Measurements from ENCODE around the gene CFAP100. TPM values are rescaled to one million over a fixed set of nuclear protein-coding genes. Genes with fewer than 3 reads are reported as not detected.

CFAP100 gene
- total RNA-seq, 1 experiment from 2014 or later = not detected

DNA sequence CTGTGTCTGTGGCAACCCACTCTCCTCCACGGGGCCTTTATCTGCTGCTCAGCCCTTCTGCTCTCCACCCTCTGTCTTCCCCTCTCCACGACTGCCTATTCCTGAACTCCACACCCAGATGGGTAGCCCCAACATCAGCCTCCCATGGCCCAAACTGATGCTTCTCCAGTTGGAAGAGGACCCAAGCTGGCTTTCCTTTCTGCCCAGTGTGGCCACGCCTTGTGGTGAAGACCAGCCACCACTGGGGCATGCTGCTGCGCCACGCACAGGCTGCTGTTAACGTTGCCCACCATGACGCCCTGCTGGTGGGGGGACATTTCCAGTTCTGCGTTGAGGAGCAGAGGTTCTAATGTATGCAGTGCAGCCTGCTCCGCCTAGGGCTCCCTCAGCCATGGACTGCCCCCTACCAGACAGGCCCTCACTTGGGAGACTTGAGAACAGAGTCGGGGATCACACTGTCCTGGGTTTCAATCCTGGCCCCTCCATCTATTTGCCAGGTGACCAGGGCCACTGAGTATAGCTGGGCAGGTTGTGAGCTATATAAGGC, 26.9 kb downstream of the CFAP100 start:
- DNase-seq (ENCODE audit: low read depth) = no peak

DNA sequence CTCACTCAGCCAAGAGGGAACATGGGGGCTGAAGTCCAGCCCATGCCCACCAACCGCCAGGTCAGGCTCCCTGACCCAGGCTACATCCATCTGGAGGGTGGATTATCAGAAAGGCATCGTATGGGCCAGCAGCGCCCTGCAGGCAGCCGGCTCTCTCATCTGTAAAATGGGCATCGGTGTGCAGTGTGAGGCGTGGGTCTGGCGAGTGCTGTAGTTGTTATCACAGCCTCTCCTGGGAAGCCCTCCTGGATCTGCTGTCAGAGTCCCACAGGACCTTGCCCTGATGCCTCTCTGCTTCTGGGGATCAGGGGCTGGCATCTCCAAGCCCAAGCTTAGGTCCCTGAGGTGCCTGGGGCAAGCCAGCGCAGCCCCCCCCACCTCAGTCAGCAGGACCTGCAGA, 27.4 kb downstream of the CFAP100 start:
- DNase-seq (ENCODE audit: low read depth) = no peak

DNA sequence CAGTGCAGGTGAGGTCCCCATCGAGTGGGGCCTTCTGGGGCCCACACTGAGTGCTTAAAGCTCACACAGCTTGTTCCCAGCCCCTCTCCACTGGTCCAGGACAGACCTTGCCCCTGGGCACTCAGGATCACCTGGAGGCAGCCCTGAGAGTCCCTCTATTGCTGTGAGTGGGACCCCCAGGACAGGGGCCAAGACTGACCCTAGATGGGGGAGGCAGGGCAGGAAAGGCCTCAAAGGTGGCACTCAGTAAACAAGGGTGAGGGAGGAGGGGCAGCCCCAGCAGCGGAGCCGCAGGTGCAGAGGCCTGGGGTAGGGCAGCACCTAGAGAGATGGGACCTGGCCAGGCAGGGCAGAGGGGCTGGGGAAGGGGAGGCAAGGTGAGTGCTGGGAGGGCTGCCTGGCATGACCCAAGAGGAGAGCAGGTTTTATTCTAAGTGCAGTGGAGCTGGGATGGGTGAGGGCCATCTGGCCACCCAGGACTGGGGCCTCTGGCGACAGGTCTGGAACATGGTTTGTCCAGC, 27.9 kb downstream of the CFAP100 start:
- DNase-seq (ENCODE audit: low read depth) = no peak

DNA sequence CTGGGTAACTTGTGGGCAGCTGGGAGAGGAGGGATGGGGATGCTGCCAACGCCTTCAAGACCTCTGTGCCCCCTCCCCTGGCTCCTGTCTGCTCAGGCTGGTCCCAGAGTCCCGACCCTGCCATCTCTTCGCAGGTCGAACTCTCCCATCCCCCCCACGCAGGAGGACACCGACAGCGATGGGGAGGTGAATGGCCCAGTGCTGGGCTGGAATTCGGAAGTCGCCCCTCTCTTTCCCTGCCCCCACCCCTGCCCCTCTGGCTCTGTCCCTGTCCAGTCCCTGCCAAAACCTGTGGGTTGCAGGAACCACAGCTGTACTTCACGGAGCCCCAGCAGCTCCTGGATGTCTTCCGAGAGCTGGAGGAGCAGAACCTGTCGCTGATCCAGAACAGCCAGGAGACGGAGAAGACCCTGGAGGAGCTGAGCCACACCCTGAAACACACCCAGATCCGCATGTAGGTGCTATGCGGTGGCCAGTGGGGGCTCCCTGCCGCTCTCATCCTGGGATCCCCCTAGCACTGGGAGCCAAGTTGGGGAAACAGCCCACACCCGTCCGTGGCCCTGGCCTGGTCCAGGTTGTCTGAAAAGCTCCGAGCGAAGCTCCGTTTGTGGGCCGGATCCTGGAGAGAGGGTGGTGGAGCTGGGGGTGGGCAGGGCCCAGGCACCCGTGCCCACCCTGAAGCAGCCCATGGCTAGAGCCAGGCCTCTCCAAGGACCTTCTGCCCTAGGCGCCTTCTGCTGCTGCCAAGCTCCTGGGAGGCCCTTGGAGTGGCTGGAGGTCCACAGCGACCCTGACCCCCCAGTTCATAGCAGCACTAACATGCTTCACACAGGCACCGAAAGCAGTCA, 28.7 kb downstream of the CFAP100 start:
- DNase-seq (ENCODE audit: low read depth) = no peak

DNA sequence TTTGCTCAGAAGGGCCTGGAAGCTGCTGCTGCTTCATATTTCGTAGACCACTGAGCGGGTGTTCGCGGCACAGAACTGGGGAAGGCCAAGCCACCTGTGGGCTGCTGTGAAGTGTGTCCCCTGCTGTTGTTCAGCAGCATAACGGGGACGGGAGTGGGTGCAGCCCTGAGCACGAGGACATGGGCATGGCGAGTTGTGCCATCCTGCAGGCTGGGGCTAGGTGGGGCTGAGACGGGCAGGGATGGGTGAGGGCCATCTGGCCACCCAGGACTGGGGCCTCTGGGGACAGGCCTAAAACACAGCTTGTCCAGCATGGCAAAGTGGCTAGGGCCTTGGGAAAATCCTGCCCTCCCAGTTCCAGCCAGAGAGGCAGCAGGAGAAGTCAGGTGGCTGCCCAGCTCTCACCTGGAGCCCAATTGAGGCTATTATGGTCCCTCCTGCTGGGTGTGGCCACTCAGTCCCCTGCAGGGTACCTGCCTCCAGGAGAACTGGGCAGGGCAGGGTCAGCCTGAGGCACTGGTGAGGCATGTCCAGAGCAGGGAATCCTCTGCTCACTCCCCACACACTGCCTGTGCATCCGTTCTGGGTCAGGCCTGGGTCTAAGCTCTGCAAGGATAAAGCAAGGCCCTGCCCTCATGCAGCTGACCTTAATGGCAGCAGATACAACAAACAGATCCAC, 29.5 kb downstream of the CFAP100 start:
- no peak for DNase-seq (ENCODE audit: low read depth)

DNA sequence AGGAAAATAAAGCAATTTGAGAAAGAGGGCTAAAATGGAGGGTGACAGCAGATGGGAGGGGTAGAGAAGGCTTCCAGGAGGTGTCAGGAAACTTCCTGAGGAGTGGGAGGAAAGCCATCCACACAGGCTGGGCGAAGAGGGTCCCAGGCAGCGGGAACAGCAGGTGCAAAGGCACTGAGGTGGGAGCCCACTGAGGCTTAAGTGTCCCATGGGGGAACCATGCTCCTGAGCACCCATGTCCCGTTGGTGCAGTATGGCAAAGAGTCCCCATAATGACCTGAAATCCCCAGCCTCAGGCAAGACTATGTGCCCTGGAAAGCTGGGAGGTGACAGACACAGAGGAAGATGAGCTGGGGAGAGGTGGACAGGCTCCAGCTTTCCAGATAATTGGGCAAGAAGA, 30.0 kb downstream of the CFAP100 start:
- no peak for DNase-seq (ENCODE audit: low read depth)

DNA sequence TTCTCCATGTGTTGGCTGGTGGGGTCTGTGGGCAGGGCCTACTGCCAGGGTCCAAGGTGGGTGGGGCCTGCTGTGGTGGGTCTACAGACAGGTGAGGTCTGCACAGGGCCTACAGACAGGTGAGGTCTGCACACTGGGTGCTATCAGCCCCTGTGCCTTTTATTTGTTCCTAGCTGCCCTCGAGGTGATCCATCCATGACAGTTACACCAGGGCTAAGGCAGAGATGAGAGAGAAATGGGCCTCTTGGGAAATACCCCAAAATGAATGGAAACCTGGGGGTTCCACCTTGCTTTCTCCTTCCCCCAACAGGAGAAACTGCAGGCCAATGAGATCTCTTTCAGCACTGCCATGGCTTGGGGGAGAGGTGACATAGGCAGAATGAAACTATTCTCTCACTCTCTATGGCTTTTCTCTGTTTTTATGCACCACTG, 36.4 kb downstream of the CFAP100 start:
- DNase-seq (ENCODE audit: low read depth) = no peak

DNA sequence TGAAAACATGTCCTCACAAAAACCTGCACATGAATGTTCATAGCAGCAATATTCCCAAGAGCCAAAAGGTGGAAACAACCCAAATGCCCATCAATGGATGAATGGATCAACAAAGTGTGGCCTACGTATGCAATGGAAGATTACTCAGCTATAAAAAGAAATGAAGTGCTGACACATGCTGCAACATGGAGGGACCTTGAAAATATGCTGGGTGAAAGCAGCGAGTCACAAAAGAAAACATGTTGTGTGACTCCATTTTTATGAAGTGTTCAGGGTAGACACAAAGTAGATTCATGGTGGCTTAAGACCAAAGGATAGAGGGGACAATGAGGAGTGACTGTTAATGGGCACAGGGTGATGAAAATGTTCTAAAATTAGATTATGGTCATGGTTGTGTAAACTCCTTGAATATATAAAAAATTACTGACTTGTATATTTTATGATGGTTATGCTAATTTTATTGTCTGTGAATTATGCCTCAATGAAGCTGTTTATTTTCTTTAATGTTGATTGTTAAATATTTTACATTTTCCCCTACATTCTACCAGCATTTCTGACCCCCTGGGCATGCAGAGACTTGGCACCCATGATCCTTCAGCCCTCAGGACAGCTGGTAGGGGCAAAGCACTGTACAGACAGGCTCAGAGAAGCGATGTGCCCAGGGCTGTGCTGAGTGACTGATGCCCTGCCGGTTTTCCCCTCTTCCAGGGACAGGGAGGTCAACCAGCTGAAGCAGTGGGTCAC, 37.8 kb downstream of the CFAP100 start:
- DNase-seq (ENCODE audit: low read depth) = no peak

DNA sequence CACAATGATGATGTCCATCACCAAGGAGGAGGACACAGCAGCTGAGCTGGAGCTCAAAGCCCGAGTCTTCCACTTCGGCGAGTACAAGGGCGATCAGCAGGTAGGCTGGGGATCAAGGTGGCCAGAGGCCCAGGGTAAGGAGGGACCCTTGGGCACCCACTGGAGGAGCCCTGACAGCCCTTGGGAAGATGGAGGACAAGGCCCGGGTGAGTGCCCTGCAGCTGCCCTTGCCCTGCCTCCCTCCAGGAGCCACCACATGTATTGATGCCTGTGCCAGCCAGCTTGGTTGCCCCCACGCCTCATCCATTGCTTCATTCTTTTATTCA, 38.4 kb downstream of the CFAP100 start:
- no peak for DNase-seq (ENCODE audit: low read depth)

DNA sequence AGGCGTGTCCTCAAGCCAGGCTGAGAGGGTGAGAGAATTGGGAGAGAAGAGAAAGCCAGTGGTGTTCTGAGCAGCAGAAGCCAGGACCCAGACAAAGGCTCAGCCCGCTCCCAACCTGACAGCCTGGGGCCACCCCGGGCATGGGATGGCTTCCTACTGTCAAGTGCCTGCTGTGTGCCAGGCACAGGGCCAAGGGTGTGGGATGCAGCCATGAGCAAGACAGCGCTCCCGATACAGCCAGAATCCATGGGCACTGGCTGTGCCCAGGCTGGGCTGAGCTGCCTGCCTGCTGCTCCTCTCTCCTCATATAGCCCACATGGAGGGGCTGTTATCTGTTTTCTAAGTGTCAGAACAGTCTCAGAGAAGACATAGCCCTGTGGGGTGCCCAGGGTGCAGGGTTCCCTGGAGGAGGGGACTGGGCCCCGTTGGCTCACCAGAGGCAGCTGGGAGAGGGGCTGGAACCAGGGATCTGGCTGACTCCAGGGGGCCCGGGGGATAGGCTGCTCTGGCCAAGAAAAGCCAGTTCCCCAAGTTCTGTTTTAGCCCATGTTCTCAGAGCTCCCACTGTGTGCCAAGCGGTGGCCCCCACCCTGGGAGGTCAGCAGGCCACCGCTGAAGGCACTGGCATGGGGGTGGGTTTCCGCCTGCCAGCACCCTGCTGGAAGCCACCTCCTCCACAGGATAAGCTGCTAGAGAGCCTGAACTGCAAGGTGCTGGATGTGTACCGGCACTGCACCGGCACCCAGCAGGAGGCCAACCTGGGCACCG, 39.0 kb downstream of the CFAP100 start:
- no peak for DNase-seq (ENCODE audit: low read depth)

DNA sequence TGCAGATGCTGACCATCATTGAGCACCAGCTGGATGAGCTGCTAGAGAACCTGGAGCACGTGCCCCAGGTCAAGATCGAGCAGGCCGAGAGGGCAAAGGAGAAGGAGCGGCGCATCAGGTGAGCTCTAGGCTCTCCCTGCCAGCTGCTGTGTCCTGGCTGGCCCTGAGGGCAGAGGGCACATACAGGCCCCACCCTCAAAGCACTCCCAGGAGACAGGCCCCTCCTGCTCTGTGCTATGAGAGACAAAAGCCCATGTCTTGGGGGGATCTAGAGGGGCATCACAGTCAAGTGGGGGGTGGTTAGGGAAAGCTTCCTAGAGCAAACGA, 39.5 kb downstream of the CFAP100 start:
- no peak for DNase-seq (ENCODE audit: low read depth)

DNA sequence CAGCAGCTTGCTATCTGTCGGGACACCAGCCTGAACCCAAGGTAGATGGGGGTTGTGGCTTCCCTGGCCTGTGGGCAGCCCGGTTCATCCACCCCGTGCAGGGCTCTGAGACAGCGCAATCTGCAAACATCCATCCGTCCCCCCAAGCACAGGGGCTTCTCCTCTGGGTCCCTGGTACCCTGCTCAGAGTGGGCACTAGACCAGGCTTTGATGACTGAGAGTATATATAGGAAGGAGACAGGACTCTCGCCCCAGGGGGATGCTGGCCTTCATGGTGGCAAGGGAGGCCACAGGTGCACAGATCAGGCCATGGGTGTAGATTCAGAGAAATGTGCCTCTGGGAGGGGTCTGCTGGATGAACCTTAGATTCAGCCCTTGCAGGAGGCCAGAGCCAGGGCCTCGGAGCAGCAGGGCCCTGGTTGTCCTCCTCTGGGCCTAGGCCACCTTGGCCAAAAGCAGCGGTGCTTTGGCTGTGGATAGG, 40.3 kb downstream of the CFAP100 start:
- no peak for DNase-seq (ENCODE audit: low read depth)

DNA sequence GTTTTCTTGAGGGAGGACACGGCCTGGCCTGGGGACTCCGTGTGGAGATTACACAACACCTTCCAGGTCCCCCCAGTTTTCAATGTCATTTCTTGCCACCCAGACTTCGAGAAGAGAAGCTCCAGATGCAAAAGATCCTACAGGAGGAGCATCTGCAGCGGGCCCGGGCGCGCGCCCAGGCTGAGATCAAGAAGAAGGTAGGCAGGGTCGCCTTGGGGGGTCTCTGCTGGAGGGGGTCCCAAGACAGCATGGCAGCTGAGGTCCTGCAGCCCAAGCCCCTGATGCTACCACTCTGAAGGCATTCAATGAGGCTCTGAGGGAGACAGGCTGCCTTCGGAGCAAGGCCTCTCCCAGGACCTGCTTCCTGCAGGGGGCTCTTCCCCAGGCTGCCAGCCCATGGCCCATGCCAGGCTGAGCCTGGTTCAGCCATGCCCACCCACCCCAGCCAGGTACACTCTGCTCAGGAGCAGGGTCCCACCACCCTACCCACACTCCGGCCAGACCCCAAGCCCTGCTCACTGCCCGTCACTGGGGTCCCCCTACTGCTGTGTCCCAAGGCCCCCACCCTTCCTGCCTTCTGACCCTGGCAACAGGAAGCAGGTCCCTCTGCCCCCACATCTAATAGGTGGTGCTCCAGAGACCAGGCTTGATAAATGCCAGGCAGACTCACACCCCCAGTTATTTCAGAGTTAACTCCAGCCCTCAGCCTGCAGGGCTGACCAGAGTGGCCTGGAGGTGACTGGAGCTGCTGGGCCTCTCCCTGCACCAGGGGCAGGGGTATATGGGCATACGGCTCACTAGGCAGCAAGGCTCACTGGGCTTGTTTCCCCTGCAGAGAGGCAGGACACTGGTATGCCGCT, 41.0 kb downstream of the CFAP100 start:
- DNase-seq (ENCODE audit: low read depth) = no peak

DNA sequence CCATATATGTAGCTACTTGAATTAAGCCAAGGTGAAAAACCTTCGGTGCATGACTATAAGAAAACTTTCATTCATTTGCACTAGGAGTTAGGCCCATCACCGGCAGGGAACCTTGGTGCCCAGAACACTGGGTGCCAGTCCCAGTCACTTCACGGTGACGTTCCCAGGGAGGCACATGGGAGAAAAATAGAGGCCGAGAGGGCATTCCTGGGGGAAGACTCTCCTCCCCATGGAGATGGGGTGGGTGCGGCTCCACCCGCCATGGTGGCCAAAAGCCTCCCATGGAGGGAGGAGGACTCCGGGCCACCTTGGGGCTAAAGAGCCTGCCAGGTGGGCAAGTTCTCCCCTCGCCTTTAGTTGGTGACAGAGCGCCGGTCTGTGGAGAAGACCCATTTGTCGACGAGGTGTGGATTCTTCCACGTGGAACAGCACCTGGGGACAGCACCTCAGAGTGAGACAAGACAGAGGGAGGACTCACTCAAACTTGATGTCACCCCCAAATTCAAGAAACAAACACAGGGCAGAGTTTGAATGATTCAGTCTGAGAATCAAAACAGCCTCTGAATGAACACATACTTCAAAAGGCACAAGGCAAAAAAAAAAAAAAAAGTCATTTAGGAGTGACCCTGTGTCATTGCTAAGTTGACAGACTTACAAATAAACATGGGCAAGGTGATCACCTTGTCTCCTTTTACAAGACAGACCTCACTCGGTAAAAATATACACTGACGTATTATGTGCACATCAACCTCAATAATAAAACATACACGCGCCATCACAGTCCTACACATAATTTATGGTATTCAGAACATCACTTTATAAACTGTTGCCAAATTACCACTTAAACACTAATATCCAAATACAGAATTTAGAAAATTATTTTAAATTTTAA, 42.4 kb downstream of the CFAP100 start:
- no peak for DNase-seq (ENCODE audit: low read depth)

DNA sequence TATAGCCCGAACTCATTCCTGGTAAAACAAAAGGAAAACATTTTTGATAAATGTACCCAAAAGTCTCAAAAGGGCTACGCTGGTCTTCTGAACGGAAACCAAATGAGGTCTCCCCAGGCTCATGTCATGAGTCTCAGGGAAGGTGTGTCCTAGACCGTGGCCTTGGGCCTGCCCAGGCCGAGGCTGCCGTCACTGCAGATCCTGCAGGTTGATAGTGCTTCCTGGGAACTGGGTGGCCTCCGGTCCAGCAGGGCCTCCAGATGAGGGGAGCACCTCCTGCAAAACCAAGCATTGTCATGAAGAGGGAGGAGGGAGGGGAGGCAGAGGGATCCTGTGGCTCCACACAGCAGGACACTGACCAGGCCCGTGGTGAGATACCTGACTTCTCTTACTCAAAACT, 43.5 kb downstream of the CFAP100 start:
- no peak for DNase-seq (ENCODE audit: low read depth)

DNA sequence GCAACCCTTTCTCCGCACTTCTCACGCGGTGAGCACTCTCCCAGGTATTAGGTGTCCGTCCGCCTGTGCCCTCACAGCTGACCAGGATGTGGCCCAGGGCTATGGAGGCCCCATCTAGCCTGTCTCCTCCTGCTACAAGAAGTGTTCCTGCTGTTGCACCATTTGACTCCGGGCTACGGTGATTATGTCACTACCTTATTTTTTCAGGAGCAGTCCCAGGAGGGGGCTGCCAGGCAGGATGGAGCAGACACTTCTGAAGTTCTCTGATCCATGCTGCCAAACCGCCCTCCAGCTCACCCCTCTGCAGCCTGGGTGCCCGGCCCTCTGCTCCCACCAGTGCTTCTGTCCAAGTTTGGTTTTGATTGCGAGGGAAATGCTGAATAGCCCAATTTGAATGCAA, 44.0 kb downstream of the CFAP100 start:
- no peak for DNase-seq (ENCODE audit: low read depth)

DNA sequence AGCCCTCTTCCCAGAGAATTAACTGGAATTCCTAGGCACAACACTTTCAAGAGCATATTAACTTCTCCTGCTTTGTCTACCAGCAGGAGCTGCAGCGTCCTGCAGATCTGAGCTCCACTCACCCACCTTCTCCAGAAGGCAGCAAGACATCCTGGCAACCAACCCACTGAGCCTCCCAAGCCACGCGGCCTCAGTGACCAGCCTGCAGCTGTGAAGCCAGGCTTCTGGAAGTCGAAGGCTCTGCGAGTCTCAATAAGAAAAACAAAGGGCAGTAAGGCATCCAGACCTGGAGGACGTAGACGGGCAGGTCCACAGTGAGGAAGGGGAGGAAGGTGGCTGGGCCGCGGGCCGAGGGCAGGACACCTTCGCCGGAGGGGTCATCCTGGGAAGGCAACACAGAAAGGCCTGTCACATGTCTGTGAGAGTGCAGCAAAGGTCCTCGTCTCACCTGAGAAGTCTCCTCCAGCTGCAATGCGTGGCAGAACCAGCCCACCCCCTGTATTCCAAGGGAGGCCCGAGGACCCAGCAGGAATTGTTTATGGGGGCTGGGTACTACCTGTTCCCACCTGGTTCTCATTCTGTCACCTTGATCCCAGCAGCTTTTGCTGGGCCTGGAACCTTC, 44.7 kb downstream of the CFAP100 start:
- DNase-seq (ENCODE audit: low read depth) = no peak

DNA sequence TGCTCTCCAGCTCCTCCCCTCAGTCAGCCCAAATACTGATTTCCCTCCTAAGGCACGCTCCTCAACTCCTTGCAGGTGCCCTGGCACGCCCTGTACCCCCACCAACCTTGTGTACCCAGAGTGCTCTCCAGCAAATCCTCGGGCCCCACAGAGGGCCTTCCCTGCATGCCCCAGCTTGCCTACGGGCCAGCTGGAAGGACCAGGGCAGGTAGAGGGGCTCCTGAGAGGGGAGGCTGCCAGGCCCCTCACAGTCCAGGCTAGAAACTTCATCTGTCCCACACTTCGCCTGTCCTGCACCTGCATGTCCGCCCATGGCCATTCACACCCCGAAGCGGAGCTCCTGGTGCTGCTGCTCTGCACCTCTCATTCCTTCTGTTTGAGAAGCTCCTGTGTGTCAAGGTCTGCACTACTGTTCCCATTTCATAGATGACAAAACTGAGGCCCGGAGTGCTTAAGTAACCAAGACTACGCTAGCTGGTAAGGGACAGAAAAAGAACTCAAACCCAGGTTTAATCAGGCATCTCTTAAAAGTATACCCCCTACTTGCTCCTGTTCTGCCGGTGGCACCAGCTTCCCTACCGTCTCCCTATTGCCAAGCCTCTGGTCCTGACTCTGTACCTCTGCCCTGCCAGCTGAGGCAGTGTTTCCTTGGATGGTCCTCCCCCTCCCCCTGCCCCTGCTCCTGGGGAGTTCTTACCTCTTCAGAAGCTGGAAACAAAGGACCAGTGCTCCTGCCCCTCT, 45.4 kb downstream of the CFAP100 start:
- no peak for DNase-seq (ENCODE audit: low read depth)

DNA sequence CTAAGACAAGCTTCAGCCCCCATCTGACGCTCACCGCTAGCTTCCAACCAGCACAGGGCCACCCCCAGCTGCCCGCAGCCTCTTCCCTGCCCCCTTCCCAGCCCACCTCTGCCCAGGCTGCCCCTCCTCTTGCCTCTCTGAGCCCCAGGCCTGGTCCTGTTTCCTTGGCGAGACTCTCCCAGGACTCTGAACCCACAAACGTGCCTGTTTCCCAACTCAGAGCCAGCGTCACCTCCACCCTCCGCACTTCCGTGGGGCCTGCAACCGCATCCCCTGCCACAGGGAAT, 45.9 kb downstream of the CFAP100 start:
- DNase-seq (ENCODE audit: low read depth) = no peak

Measured in RPMI7951 (cell line).